GM21737 (cell line): ENCODE results near the gene FSTL1.

Source experiments
- ATAC-seq: cut with Tn5 transposase; IDR thresholded peaks from one replicate; pipeline ENCODE4 v1.9.1; 2021; ENCODE audit warnings: mild to moderate bottlenecking, moderate library complexity; ENCODE audit not compliant: unreplicated experiment

The FSTL1 gene

GRCh38 chr3:120468635-120469295 is 18.0 kb upstream of the FSTL1 start:
- no peak for ATAC-seq

- ATAC-seq = no peak
These were observed 11.7 kb upstream of the FSTL1 start for GRCh38 chr3:120462409-120462959.

DNA sequence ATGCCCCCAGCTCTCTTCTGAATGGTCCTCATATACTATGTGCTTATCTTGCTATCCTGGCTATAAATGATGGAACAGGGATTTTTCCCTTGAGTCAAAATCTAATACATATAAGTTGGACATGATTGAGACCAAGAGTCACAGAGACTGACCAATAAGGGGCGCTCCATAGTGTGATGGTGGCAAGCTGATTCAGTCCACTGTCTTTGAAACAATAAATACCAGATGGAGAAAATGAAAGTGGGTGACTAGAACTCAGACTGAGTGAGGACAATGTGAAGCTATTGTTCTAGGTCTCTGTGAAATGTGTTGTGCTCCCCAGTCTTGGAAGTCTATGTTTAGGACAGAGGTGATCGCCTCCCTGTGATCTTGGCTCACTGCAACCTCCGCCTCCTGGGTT is 10.6 kb upstream of the FSTL1 start:
- no peak for ATAC-seq

DNA sequence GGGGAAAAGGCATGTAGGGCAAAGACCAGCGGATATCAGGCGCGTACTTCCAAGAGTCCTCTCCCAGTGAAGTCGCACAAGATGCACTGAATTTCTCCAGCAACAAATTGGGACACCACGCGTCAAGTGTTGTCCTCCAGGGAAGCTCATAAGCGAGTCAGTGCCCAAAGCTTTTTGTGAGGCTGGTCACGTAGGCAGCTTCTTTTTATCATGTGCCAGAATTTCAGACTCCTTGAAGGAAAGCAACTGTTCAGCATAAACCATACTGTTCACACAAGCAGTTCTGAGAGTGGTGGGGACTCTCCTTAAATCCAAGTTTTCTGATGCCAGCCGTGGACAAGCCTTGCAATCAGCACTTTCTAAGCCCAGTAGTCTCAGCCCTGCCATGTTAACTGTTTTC is 10.1 kb upstream of the FSTL1 start:
- no peak for ATAC-seq

DNA sequence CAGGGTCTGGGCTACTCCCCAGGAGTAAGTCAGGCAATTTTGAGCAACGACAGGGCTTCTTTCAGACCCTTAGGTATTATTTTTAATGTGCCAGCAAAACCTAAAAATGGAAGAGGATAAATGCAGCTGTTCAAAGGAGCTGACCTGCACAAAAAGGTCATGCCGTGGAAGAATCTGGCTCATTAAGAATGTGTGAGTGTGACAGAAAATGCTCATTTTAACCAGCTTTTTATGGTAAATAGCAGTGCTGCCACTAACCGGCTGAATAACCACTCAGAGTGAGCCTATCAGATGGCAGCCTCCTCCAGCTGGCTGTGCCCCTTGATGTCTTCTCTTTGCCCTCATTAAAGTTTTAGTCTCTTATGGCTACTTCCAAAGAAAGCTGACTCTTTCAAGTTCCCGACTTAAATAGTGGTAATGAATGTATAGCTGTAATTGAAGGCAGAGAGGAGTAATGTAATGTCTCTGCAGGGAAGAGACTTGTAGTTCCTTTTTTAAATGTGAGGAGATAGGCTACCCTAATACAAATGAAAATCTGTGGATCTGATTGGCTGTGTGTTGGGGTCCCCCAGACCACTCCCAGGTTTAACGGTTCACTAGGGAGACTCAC is 9.5 kb upstream of the FSTL1 start:
- ATAC-seq = no peak

DNA sequence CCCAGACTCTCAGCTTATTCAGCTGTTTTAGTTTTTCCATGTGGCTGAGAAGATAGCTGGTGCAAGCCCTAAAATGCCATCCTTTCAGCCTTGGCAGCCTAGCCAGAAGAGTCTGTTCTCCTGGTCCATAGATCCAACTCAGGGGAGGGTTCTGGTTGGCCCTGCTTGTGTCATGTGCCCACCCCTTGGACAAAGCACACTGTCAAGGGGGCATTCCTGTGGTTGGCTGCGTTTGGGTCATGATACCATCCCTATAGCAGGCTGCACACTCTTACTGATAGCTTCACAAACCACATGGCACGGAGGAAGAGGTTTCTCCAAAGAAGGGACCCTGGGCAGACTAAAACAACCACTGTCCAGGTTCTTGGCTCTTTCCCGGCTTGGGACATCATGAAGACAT is 8.4 kb upstream of the FSTL1 start:
- no peak for ATAC-seq

DNA sequence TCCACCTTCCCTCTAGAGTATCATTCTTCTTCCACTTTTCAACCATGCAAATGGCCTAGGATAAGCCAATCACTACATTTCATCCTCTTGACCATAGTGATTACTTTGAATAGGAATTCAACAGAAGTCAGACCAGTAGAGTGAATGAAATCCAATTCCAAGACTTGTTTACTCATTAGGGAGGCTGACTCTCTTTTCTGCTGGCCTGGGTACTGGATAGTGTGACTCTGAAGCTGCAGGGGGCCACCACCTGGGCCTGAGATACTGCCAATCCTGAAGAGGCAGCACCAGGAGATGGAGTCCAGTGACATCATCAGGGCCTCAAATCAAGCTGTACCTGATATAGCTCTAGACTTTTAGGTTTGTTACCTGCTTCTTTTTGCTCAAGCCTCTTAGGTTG is 7.0 kb upstream of the FSTL1 start:
- no peak for ATAC-seq

DNA sequence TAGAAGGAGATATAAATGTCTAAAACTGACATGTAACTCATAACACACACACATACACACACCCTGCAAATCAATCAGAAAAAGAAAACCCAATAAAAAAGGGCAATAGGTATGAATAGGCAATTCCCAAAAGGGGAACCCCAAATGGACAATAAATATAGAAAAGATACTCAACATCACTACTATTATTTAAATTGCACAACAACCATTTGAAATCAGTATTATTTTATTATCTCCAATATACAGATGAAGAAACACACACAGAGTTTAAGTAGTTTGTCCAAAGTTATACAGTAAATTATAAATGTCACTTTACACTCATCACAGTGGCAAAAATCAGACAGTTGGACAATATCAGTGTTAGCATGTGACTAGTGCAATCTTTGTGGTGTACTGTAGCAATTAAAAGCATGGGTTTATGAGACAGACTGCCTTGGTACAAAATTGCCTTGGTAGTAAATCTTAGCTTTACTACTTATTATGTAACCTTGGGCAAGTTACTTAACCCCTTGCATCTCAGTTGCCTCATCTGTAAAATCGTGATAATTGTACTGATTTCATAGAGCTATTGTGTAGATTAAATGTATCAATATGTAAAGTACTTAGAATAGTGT is 3.4 kb upstream of the FSTL1 start:
- ATAC-seq = no peak

GRCh38 chr3:120452816-120453215 is 2.0 kb upstream of the FSTL1 start:
- ATAC-seq = no peak

- no peak for ATAC-seq
These were observed 1.0 kb upstream of the FSTL1 start for GRCh38 chr3:120451806-120452205.

GRCh38 chr3:120451272-120451761 is 525 bp upstream of the FSTL1 start:
- ATAC-seq = no peak

- ATAC-seq = no peak
These were observed 842 bp downstream of the FSTL1 start for GRCh38 chr3:120449701-120450599.

- ATAC-seq = no peak
These were observed 1.5 kb downstream of the FSTL1 start for GRCh38 chr3:120449251-120449650.

GRCh38 chr3:120448756-120449155 is 2.0 kb downstream of the FSTL1 start:
- no peak for ATAC-seq

GRCh38 chr3:120446891-120447668 is 3.7 kb downstream of the FSTL1 start:
- no peak for ATAC-seq

GRCh38 chr3:120445654-120446053 is 5.1 kb downstream of the FSTL1 start:
- ATAC-seq = no peak

DNA sequence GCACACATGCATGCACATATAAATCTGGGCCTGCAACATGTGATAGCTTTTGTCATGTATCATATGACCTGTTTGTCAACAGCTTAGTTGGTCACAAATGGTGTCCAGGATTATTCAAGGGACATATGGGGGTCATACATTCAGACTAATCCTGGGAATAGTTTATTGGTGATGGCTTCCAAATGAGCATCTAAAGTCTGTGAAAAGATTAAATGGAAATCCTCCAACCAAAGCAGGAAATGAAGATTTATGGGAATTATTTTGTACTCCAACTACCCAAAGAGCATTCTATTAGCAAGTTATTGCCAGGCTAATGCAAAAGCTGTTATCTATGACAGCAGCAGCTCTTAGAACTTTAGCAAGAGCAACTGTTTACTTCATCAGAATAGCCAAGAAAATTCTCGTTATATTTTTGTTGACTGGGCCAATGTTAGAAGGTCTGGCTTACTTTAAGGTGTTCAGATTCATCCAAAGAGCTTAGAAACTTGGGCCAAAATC is 7.1 kb downstream of the FSTL1 start:
- ATAC-seq = no peak

DNA sequence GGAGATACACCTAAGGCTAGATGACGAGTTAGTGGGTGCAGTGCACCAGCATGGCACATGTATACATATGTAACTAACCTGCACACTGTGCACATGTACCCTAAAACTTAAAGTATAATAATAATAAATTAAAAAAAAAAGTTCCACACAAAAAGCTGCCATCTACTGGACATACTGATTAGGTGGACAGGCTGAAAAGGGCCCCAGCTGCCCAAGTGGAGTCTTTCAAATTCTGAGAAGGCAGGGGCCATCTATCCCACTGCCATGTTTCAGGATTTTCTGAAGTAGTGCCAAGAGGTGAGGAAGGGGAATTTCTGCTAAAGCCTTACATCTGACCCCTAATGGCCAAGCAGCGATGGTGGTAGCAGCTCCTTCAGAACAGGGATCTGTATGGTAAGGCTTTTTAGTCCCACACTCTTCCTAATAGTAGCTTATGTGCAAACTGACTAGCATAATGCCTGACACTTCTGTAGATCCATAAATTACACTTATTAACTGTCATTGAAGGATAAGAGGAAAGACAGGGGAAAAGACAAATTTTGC is 7.7 kb downstream of the FSTL1 start:
- ATAC-seq = no peak

DNA sequence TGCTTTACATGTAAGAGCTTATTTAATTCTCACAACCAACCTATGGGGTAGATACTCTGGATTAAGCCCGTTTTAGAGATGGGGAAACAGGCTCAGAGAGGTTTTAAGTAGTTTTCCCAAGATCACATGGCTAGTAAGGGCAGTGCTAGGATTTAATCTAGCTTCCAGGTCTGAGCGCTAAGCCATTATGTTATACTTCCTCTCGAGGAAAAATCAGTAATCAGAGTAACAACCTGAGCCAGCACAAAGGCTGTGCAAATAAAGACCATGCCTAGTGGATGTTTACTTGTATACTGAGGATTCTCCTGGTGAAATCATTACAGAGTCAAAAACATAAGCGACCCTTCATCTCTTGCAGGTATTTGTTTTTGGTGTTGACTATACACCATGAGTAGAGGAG is 9.0 kb downstream of the FSTL1 start:
- ATAC-seq = no peak

GRCh38 chr3:120440762-120441161 is 10.0 kb downstream of the FSTL1 start:
- ATAC-seq = no peak
